ENCODE results near the gene KAZN. TPM values are rescaled to one million over a fixed set of nuclear protein-coding genes. Genes with fewer than 3 reads are reported as not detected.

Gene KAZN
- total RNA-seq, 2 donors from 2014 or later, result 3.4 to 12.2 TPM

DNA sequence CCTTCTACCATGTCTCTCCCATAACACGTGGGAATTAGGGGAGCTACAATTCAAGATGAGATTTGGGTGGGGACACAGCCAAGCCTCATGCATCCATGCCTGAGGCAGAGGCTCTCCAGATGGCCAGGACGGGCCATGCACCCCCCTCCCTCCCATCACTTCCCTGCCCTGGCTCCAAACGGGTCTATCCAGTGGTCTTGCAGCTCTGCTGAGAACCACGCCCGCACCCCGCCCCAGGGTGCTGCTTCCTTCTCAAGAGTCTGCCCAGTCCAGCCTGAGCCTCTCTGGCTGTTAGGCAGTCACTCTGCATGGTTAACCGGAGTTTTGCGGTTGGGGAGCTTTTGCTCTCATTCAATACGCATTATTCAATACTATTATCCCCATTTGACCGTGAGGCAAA lies 423.6 kb downstream of the KAZN start:
- ATAC-seq (no peak), DNase-seq (no peak)
- 89 to 96% methylated on average over 10 of the region's 10 CpGs for WGBS, 2 donors
- Histone ChIP-seq H3K4me3 (no peak overlapping the region), H3K9me3 (no peaks in the 10 kb centered on the region), H3K27me3 (no peaks in the 10 kb centered on the region), H3K4me1 (no peaks in the 10 kb centered on the region), H3K27ac (no peak overlapping the region), H3K36me3 (replicated peaks in 1 of 2; ENCODE audit: insufficient read depth in 1 of 2, low read depth in 2 of 2) (no peaks in the 10 kb centered on the region)
- intact Hi-C loops (cut with DNase I), result loop anchor here (10.0 kb wide), 1 partner anchor 187 kb away; no protein-coding TSS in a partner anchor
- TF ChIP-seq, protein P1, sequence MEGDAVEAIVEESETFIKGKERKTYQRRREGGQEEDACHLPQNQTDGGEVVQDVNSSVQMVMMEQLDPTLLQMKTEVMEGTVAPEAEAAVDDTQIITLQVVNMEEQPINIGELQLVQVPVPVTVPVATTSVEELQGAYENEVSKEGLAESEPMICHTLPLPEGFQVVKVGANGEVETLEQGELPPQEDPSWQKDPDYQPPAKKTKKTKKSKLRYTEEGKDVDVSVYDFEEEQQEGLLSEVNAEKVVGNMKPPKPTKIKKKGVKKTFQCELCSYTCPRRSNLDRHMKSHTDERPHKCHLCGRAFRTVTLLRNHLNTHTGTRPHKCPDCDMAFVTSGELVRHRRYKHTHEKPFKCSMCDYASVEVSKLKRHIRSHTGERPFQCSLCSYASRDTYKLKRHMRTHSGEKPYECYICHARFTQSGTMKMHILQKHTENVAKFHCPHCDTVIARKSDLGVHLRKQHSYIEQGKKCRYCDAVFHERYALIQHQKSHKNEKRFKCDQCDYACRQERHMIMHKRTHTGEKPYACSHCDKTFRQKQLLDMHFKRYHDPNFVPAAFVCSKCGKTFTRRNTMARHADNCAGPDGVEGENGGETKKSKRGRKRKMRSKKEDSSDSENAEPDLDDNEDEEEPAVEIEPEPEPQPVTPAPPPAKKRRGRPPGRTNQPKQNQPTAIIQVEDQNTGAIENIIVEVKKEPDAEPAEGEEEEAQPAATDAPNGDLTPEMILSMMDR (IDR thresholded peaks at IDR 0.05), result no peak
- no peak for TF ChIP-seq POLR2A (IDR thresholded peaks at IDR 0.05)

DNA sequence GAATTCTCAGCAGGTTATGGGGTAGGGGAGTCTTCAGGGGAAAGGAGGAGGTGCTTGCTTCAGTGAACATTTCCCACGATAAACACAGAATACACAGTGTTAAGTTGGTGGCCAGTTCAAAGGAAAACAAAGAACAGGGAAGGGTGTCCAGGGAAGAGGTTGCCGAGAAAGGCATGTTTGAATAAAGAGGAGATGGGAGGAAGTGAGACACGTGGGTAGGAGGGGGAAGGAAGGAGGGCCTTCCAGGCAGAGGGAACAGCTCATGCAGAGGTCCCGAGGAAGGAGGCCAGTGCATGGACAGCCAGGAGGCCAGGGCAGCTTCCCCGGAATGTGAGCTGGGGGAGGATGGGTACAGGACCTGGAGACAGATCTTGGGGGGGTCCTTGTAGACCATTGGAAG lies 424.7 kb downstream of the KAZN start:
- no peak for TF ChIP-seq POLR2A (IDR thresholded peaks at IDR 0.05)
- TF ChIP-seq, protein P1 (IDR thresholded peaks at IDR 0.05), result no peak
- intact Hi-C loops (cut with DNase I), result loop anchor here (10.0 kb wide), 1 partner anchor 188 kb away; no protein-coding TSS in a partner anchor
- ATAC-seq, result no peak
- Histone ChIP-seq H3K4me3 (no peak overlapping the region), H3K9me3 (no peaks in the 10 kb centered on the region), H3K4me1 (no peaks in the 10 kb centered on the region), H3K27ac (no peak overlapping the region), H3K27me3 (no peaks in the 10 kb centered on the region), H3K36me3 (replicated peaks in 1 of 2; ENCODE audit: insufficient read depth in 1 of 2, low read depth in 2 of 2) (no peaks in the 10 kb centered on the region)
- no peak for DNase-seq
- WGBS, 2 donors, result 70 to 71% methylated on average over 5 of the region's 5 CpGs

GRCh38 chr1:15023976-15024375 lies 425.5 kb downstream of the KAZN start:
- H3K27ac ChIP-seq, result no peak overlapping the region
- intact Hi-C loops (cut with DNase I), result loop anchor here (10.0 kb wide), 1 partner anchor 189 kb away; no protein-coding TSS in a partner anchor

GRCh38 chr1:15026117-15026489 lies 427.6 kb downstream of the KAZN start:
- intact Hi-C loops (cut with DNase I), result loop anchor here (10.0 kb wide), 1 partner anchor 191 kb away; no protein-coding TSS in a partner anchor
- no peak for ATAC-seq

More at GRCh38 chr1:15023976-15024375, 425.5 kb downstream of the KAZN start:
- Histone ChIP-seq H3K4me1 (no peaks in the 10 kb centered on the region), H3K27me3 (no peaks in the 10 kb centered on the region), H3K9me3 (no peaks in the 10 kb centered on the region), H3K36me3 (replicated peaks in 1 of 2; ENCODE audit: insufficient read depth in 1 of 2, low read depth in 2 of 2) (no peaks in the 10 kb centered on the region), H3K4me3 (no peak overlapping the region)
- ATAC-seq, result no peak
- DNase-seq, result no peak
- TF ChIP-seq POLR2A (IDR thresholded peaks at IDR 0.05), result no peak
- TF ChIP-seq, protein P1 (IDR thresholded peaks at IDR 0.05), result no peak
- WGBS, 2 donors, result 78 to 84% methylated on average over 8 of the region's 8 CpGs

More at GRCh38 chr1:15026117-15026489, 427.6 kb downstream of the KAZN start:
- no peaks in the 10 kb centered on the region for H3K36me3 ChIP-seq (replicated peaks in 1 of 2; ENCODE audit: insufficient read depth in 1 of 2, low read depth in 2 of 2)
- WGBS, 2 donors, result 55 to 80% methylated on average over 4 of the region's 4 CpGs
- no peaks in the 10 kb centered on the region for H3K9me3 ChIP-seq
- no peak for TF ChIP-seq POLR2A (IDR thresholded peaks at IDR 0.05)
- TF ChIP-seq, protein P1 (IDR thresholded peaks at IDR 0.05), result no peak
- no peak overlapping the region for H3K27ac ChIP-seq
- no peaks in the 10 kb centered on the region for H3K27me3 ChIP-seq
- no peak overlapping the region for H3K4me3 ChIP-seq
- DNase-seq, result no peak
- no peaks in the 10 kb centered on the region for H3K4me1 ChIP-seq

All from body of pancreas (tissue), 4 donors.